ENCODE measurements around the gene TMEM273.
"Not testable (repeated sequence)": the region's sequence is repeated elsewhere in the genome, so short reads cannot be mapped to it uniquely, and the experiment has no call there.

TMEM273 gene

DNA sequence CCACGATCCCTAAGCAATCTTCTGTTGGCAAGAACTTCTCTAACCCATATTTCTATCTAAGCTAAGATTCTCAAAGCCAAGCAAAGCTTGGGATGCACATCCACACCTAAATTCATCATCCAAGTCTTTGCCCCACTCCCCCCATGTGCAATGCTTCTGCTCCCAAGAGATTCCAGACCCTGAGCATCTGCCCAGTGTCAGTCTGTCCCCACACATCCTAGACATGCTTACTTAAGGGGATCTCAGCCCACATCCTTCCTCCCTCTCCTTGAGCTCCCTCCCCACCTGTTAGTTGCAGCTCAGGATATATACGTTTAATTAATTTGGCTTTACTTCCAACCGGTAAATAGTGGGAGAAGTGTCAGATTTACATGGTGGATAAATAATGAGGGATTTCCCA, 17.0 kb upstream of the TMEM273 start:
- DNase-seq (ENCODE audit: low read depth, low spot score) = no peak

GRCh38 chr10:49204119-49204518, 15.9 kb upstream of the TMEM273 start:
- no peak for DNase-seq (ENCODE audit: low read depth, low spot score)

DNA sequence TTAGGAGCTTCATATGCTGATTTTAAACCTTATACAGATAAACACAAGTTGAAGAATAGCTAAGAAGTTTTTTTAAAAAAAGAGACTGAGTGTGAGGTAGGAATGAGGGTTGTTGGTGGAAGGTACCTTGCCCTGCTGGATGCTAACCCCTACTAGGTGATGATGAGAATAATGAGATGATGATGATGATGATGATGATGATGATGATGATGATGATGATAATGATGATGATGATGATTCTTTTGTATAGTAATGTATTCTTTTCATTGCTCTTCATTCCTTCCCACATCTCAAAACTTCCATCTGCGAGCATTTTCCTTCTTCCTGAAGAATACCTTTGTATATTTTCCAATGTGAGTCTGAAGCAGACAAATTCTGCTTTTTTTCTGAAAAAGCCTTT, 14.1 kb upstream of the TMEM273 start:
- no peak for DNase-seq (ENCODE audit: low read depth, low spot score)

DNA sequence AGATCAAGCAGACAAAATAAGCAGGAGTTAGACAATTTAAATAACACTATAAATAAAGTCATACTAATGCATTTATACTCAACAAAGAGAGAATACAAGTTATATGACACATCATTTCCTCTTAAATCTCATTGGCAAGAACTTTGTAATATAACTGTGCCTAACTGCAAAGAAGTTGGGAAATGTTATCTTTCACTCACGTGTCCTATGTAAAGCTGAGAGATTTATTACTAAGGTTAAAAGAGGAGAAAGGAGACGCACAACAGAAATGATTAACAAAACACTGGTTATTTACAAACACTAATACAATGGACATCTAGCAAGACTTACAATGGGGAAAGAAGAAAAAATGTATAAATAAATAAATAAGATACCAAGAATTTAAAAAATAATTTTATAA, 12.7 kb upstream of the TMEM273 start:
- DNase-seq (ENCODE audit: low read depth, low spot score) = no peak

DNA sequence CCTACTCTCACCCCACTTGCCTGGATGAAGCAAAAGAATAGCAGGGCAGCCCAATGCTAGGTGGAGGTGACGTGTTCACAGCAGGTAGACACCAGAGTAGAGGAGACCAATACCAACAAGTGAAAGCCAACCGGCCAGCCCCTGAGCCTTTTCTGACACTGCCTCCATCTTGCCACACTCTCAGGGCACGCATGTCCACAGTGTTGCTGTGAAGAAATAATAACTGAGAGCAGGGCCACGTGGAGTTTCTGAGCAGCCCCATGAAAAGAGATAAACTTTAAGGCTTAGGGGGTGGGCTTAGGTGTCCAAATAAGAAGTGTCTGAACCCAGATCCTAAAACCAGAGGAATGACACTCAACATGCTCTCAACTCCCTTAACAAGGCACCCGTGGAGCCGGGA, 9.0 kb upstream of the TMEM273 start:
- no peak for DNase-seq (ENCODE audit: low read depth, low spot score)

GRCh38 chr10:49195864-49196263, 7.7 kb upstream of the TMEM273 start:
- not testable (repeated sequence) for DNase-seq (ENCODE audit: low read depth, low spot score)

GRCh38 chr10:49194212-49194920, 6.2 kb upstream of the TMEM273 start:
- DNase-seq (ENCODE audit: low read depth, low spot score) = no peak

GRCh38 chr10:49191349-49191748, 3.2 kb upstream of the TMEM273 start:
- DNase-seq (ENCODE audit: low read depth, low spot score) = no peak

DNA sequence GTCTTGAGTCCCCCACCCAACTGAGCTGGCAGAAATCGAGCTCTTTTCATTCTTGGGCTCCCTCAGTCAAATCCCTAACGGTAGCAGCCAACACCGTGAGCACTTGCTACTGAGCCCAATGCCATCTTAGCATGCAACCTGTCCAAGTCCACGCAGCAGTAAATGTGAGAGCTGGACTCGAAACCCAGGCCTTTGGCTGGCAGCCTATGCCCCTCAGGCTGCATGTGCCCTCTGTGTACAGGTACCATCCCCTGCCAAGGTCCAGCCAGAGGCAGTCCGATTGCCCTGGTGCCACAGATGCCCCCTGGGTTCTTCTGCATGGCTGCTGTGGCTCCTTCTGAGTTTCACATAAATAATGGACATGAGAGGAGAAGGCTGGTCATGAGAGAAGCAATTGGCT, 1.2 kb upstream of the TMEM273 start:
- no peak for DNase-seq (ENCODE audit: low read depth, low spot score)

GRCh38 chr10:49187044-49187484, 1.1 kb downstream of the TMEM273 start:
- no peak for DNase-seq (ENCODE audit: low read depth, low spot score)

- no peak for DNase-seq (ENCODE audit: low read depth, low spot score)
These were observed 1.6 kb downstream of the TMEM273 start for GRCh38 chr10:49186613-49187012.

DNA sequence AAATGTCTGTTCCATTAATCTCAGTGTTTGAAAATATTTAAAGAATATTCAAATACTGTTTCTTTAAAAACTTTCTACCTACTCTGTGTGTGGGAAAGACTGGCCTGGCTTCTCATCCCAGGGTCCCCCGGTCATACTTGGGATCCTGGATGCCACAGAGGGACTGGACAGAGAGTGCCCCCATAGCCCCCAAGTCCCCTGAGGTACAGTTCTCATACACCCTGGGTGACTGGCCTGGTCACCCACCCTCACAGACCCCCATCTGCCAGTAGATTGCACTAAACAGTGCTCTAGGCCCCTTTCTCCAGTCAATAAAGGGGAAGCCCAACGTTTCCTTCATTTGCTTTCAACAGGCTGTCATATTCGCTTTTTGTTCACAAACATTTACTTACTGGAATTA, 3.0 kb downstream of the TMEM273 start:
- DNase-seq (ENCODE audit: low read depth, low spot score) = no peak

DNA sequence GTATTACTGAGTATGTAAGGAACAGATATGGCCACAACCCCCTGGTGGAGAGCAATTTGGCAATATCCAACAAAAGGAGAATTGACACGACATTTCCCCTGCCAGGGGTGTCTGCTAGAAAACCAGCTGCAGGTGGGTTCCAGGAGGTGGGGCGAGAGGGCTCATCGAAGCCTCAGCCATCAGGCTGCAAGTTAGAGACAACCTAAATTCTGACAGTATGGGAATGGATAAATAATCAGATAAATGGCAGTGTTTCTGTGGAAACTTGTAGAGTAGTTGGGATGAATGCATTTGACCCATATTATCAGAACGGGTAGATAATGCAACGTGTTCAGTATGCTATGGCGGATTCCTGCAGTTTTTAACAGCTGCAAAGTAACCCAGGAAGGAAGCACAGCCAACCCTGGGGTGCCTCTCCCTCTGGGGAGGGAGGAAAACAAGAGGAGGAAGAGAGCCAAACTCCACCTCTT, 3.5 kb downstream of the TMEM273 start:
- no peak for DNase-seq (ENCODE audit: low read depth, low spot score)

DNA sequence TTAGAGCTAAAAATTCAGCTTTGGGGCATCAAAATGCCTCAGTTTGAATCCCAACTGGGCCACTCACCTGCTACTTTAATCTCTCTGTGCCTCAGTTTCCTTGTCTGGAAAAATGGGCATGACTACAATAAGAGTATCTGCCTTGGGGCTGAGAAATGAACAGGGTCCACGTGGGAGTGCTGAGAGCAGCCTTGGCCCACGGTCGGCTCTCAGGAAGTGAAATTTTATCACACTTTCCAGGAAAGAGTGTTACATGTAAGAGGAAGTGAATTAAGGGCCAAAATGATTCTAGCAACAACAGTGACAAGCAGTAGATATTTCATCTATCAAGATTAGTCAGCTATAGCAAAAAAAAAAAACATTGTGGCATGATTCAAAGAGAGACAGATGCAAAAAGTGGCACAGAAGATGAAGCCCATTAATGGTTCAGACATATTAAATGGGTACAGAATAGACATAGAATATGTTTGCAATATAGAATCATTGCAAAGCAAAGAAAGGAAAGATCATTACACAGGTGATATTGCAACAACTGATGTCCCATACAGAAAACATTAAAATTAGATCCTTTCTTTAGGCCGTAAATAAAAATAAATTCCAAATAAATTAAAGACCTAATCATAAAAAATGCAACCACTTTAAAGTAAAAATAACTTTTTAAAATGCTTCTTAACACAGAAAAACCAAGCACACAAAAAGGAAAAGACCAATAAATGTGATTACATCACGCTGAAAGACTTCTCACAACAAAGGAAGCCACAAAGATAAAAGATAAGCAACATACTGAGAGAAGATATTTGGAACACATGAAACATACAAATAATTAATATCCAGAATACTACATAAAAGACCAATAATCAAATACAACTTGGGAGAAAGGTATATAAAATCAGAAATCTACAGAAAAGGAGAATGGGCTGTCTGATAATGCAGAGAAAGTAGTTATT, 4.3 kb downstream of the TMEM273 start:
- DNase-seq (ENCODE audit: low read depth, low spot score) = no peak

GRCh38 chr10:49182776-49183175, 5.4 kb downstream of the TMEM273 start:
- DNase-seq (ENCODE audit: low read depth, low spot score) = no peak

DNA sequence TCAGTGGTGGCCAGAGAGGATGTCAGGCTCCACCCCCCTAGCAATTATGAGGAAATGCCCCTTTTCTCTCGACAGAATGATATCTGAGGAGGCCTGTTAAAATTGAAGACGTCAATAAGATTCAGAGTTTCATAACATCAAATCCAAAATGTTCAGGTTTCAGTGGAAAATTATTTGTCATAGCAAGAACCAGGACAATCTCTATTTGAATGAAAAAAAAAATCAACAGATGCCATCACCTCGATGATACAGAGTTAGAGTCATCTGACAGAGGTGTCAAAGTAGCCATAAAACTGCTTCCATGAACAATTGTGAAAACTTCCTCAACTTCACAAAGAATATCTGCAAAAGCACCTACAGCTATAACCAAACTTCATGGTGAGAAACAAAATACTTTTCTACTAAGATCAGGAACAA, 7.7 kb downstream of the TMEM273 start:
- no peak for DNase-seq (ENCODE audit: low read depth, low spot score)

DNA sequence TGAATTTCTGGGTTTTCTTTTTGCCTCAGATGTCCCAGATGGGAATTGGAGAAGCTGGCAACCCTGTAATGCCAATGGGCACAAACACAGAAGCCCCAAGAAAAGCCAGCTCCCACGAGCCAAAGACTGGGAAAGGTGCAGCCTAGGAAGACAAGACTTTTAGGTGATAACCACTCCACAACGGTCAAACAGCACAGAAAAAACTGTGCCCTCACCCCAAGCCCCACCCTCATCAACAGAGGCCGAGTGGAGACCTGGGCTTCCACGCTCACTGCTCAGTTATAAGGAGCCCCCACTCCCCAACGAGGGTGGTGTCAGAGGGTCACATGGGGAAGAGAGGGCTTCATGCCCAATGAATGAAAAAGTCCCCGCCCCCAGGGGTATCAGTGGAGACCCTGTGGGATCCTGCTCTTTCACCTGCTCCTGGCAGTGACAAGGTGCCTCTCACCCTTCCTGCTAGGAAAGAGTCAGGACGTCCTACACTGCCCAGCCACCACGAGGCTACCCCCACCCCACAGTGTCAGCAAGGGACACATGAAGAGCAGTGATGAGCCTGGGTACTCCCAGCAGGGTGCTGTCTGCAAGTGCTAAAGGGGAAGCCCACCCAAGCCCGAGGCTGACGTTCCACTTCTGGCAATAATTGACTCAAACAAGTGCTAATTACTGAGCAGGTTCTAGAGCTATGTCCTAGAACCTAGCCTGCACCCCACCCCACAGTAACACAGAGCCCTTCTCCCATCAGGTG, 8.3 kb downstream of the TMEM273 start:
- DNase-seq (ENCODE audit: low read depth, low spot score) = no peak

- DNase-seq (ENCODE audit: low read depth, low spot score) = no peak
These were observed 9.4 kb downstream of the TMEM273 start for GRCh38 chr10:49178489-49179471.

- DNase-seq (ENCODE audit: low read depth, low spot score) = peak; percentile 80
These were observed 10.5 kb downstream of the TMEM273 start for GRCh38 chr10:49177391-49178355.

All from astrocyte of the hippocampus (primary cell).